ENCODE data around the gene AXL.

AXL gene

DNA sequence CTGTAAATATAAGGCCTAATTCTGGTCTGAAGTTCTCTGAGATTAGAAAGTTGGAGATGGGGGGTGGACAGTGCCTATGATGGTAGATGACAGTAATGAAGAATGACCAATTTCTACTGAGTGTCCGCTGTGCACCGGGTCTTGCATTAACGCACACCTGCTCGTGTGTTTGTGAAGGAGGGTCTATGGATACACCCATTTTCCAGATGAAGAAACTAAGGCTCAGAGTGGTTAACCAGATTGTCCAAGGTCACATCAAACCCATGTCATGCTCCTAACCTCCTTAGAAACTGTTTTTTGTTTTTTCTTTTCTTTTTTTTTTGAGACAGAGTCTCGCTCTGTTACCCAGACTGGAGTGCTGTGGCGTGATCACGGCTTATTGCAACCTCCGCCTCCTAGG, 13.7 kb downstream of the AXL start:
- TF ChIP-seq, protein P1, sequence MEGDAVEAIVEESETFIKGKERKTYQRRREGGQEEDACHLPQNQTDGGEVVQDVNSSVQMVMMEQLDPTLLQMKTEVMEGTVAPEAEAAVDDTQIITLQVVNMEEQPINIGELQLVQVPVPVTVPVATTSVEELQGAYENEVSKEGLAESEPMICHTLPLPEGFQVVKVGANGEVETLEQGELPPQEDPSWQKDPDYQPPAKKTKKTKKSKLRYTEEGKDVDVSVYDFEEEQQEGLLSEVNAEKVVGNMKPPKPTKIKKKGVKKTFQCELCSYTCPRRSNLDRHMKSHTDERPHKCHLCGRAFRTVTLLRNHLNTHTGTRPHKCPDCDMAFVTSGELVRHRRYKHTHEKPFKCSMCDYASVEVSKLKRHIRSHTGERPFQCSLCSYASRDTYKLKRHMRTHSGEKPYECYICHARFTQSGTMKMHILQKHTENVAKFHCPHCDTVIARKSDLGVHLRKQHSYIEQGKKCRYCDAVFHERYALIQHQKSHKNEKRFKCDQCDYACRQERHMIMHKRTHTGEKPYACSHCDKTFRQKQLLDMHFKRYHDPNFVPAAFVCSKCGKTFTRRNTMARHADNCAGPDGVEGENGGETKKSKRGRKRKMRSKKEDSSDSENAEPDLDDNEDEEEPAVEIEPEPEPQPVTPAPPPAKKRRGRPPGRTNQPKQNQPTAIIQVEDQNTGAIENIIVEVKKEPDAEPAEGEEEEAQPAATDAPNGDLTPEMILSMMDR (IDR thresholded peaks at IDR 0.05; ENCODE audit: low read depth, low read length), result no peak

DNA sequence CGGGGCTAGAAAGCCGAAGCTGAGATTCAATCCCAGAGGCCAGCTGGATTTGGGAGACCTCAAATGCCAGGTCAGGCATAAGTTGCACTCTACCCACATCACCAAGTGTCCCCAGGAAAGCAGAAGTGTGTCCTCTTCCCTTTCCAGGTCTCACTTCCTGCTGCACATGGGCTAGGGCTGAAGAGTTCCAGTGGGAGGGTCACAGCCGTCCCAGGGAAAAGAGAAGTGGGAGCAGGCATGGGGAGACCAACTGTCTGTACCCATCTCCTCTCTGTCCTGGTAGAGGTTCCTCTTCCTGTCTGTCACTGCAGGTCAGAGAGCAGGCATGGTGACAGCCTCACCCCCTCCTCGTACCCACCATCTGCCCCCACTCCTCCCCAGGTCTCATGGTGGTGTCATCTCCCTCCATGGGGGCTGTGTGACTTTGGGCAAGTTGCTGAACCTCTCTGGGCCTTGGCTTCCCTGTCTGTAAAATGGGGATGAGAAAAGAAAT, 14.8 kb downstream of the AXL start:
- H3K27me3 ChIP-seq, result no peaks in the 10 kb centered on the region
- no peaks in the 10 kb centered on the region for H3K36me3 ChIP-seq
- H3K4me1 ChIP-seq, result no peaks in the 10 kb centered on the region
- no peaks in the 10 kb centered on the region; the same call in 1 of the 2 replicates for H3K9me3 ChIP-seq
- no peak for DNase-seq
- TF ChIP-seq, protein P1 (IDR thresholded peaks at IDR 0.05; ENCODE audit: low read depth, low read length), result no peak
- H3K4me3 ChIP-seq (ENCODE audit: low read depth, low read length), result no peak overlapping the region

More for the DNA sequence above, 13.7 kb downstream of the AXL start:
- Histone ChIP-seq H3K27me3 (no peaks in the 10 kb centered on the region), H3K9me3 (no peaks in the 10 kb centered on the region; the same call in 1 of the 2 replicates), H3K4me3 (ENCODE audit: low read depth, low read length) (no peak overlapping the region), H3K4me1 (no peaks in the 10 kb centered on the region), H3K36me3 (no peaks in the 10 kb centered on the region)
- no peak for DNase-seq

GRCh38 chr19:41234512-41235168, 15.6 kb downstream of the AXL start:
- Histone ChIP-seq H3K9me3 (no peaks in the 10 kb centered on the region; the same call in 1 of the 2 replicates), H3K4me1 (no peaks in the 10 kb centered on the region), H3K27me3 (no peaks in the 10 kb centered on the region), H3K4me3 (ENCODE audit: low read depth, low read length) (no peak overlapping the region), H3K36me3 (no peaks in the 10 kb centered on the region)
- DNase-seq, result no peak
- TF ChIP-seq, protein P1 (IDR thresholded peaks at IDR 0.05; ENCODE audit: low read depth, low read length), result no peak

- Histone ChIP-seq H3K4me3 (ENCODE audit: low read depth, low read length) (no peak overlapping the region), H3K27me3 (no peaks in the 10 kb centered on the region), H3K36me3 (no peaks in the 10 kb centered on the region), H3K9me3 (no peaks in the 10 kb centered on the region; the same call in 1 of the 2 replicates), H3K4me1 (no peaks in the 10 kb centered on the region)
- TF ChIP-seq, protein P1 (IDR thresholded peaks at IDR 0.05; ENCODE audit: low read depth, low read length), result no peak
- DNase-seq, result no peak
Measured at GRCh38 chr19:41235480-41235879, 16.5 kb downstream of the AXL start.

GRCh38 chr19:41238244-41238643, 19.2 kb downstream of the AXL start:
- TF ChIP-seq, protein P1 (IDR thresholded peaks at IDR 0.05; ENCODE audit: low read depth, low read length), result no peak
- Histone ChIP-seq H3K4me3 (ENCODE audit: low read depth, low read length) (no peak overlapping the region), H3K27me3 (peaks cover 7% of the 10 kb centered on the region; the same call in 1 of the 2 replicates), H3K36me3 (no peaks in the 10 kb centered on the region), H3K4me1 (no peaks in the 10 kb centered on the region), H3K9me3 (no peaks in the 10 kb centered on the region)
- no peak for DNase-seq

DNA sequence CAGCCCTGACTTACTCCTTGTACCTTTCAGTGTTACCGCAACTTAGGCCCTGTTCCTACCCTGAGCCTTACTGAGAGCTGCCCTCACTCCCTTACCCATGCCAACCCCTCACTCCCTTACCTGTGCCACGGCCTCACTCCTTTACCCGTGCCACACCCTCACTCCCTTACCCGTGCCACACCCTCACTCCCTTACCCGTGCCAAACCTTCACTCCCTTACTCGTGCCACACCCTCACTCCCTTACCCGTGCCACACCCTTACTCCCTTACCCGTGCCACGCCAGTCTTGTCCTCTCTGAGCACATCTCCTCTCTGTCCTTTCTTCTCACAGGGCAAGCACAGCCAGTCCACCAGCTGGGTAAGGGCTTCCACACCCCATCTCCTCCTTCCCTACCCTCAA, 20.3 kb downstream of the AXL start:
- DNase-seq, result no peak
- Histone ChIP-seq H3K27me3 (peaks cover 7% of the 10 kb centered on the region; the same call in 1 of the 2 replicates), H3K36me3 (no peaks in the 10 kb centered on the region), H3K4me3 (ENCODE audit: low read depth, low read length) (no peak overlapping the region), H3K9me3 (no peaks in the 10 kb centered on the region), H3K4me1 (no peaks in the 10 kb centered on the region)
- TF ChIP-seq, protein P1 (IDR thresholded peaks at IDR 0.05; ENCODE audit: low read depth, low read length), result no peak

Measured in BE2C (cell line).